HG02642 (cell line): ENCODE results near the gene RAPGEF5.
A peak's percentile ranks its signal among the peaks of the same experiment; 100 is the strongest.

Experiments
- ATAC-seq: cut with Tn5 transposase; IDR thresholded peaks from one replicate; pipeline ENCODE4 v1.9.1; 2021; ENCODE audit warnings: mild to moderate bottlenecking; ENCODE audit not compliant: unreplicated experiment, poor library complexity

The RAPGEF5 gene

DNA sequence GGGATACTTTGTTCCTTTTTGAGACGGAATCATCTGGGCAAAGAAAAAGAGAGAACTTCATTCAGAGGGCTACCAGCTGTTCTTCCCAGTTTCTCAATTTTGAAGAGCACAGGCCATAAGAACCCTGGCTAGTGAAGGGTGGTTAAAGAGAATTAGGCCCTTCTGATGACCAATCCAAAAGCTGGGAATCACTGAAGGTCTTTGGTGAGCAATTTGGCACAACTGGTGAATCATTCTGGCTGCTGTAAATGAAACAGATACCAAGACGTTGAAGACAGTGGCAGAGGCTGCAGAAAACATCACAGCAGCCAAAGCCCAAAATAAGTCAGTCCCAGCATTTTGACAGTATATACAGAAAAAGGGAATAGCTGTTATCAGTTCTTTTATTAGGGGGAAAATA is 5.1 kb downstream of the RAPGEF5 start:
- ATAC-seq = no peak

GRCh38 chr7:22351329-22351692 is 5.6 kb downstream of the RAPGEF5 start:
- peak; percentile 78 for ATAC-seq

- ATAC-seq = peak; percentile 66
These were observed 6.3 kb downstream of the RAPGEF5 start for GRCh38 chr7:22350466-22351328.

DNA sequence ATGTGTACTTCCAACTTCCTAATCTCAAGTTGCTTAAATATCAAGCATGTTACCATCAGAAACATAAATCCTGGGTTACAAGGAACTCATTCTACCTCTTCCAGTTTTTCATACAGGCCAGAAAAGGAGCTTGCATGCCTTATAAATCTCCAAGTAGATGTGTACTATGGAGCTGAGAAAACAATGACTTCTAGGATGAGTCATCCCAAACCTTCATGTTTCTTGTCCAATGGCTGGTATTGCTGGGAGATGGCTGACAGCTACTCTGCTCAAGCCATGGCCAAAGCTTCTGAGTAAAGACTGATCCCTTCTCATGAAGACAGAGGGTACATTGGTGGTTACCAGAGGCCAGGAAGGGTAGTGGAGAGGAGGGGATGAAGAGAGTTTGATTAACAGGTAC is 8.6 kb downstream of the RAPGEF5 start:
- ATAC-seq = no peak

DNA sequence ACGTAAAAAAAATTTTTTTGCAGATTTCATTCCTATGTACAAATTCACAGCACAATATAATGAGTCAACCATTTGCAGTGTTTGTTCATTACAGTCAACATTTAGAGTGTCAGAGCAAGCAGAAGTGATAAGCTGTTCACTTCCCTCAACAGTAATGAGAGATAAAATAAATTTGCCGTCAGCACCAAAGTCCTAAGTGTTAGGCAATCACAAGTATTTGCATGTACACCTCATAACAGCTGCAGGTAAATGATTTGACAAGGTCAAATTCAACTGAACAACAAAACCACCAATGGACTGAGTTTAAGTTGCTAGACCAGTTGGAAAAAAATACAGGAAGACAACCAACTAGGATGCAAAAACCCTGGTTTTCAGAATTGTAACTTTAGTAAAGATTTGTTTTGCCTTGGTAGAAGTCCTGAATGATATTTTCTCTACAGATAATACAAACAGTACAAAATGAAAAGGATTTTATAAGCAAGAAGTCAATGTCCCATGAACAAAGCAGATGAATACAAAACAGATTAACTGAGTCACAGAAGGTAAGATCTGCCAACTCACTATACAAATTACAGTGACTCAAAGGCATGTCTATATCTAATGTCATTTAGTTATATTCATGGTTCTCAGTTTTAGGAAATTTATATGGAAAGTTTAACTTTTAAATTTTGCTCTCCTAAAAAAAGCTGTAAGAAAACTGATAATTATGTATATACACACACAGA is 10.4 kb downstream of the RAPGEF5 start:
- no peak for ATAC-seq

- ATAC-seq = no peak
These were observed 12.3 kb downstream of the RAPGEF5 start for GRCh38 chr7:22344655-22345054.

- no peak for ATAC-seq
These were observed 13.3 kb downstream of the RAPGEF5 start for GRCh38 chr7:22343612-22344011.

DNA sequence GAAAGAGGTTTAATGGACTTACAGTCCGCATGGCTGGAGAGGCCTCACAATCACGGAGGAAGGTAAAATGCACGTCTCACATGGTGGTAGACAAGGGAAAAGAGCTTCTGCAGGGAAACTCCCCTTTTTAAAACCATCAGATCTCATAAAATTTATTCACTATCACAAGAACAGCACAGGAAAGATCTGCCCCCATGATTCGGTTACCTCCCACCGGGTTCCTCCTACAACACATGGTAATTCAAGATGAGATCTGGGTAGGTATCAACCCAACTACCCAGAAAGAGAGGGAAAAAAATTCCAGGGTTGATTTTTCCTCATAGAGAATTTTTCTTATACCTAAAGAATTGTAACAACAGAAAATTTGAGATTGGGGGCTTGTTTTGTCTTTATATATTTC is 13.9 kb downstream of the RAPGEF5 start:
- no peak for ATAC-seq

GRCh38 chr7:22339725-22340390 is 17.1 kb downstream of the RAPGEF5 start:
- ATAC-seq = no peak

DNA sequence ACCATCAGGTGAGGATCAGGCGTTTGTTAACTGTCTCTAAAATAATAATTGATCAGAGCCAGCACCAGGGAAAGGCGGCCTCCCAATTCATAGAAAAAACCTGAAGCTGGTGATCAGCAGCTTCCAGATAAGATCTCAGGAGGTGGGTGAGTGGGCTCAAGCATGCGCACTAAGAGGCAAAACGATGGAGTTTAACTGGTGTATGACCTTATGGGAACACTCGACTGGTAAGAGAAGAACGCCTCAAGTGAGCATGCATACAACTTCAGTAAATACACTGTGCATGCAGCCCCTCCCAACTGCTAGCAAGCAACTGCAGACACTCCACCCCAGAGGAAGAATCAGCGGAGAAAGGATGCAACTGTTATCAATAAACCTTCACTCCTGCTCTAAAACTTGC is 18.1 kb downstream of the RAPGEF5 start:
- ATAC-seq = no peak

DNA sequence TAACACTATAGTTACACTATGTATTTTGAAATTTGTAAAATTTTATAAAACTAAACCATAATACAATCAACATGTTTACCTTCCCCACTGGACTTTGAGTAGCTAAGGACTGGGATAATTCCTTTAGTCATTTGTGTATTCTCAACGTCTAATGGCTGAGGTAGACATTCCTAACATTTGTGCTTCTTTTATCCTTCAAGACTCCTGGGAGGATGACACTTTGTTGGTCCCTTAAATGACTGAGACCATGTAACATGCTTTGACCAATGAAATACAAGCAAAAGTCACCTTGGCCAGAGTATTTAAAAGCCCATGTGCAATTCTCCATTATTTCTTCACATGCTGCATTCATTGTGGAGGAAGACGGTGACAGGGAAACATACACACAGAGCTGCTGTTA is 18.5 kb downstream of the RAPGEF5 start:
- ATAC-seq = no peak

- ATAC-seq = no peak
These were observed 23.2 kb downstream of the RAPGEF5 start for GRCh38 chr7:22333680-22334141.

- no peak for ATAC-seq
These were observed 24.5 kb downstream of the RAPGEF5 start for GRCh38 chr7:22332461-22332870.

GRCh38 chr7:22331704-22332103 is 25.2 kb downstream of the RAPGEF5 start:
- ATAC-seq = no peak

DNA sequence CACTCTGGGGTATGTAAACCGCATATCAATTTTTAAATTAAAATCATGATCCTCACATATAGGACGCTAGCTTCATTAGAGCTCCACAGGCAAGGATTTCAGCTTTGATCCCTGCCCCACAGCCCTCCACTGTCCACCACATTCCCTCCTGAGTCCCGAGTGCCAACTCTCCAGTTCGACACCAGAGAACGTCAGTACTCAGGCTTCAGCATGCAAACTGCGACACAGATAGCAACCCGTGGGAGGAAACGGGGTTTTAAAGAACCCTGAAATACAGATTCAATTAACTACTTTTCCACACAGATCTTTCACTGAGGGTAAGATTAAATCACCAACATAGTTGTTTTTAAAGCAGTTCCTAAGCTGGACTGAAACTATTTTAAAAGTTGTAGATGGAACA is 26.1 kb downstream of the RAPGEF5 start:
- ATAC-seq = no peak

GRCh38 chr7:22329816-22330524 is 27.0 kb downstream of the RAPGEF5 start:
- ATAC-seq = no peak

GRCh38 chr7:22326181-22326580 is 30.8 kb downstream of the RAPGEF5 start:
- ATAC-seq = no peak

DNA sequence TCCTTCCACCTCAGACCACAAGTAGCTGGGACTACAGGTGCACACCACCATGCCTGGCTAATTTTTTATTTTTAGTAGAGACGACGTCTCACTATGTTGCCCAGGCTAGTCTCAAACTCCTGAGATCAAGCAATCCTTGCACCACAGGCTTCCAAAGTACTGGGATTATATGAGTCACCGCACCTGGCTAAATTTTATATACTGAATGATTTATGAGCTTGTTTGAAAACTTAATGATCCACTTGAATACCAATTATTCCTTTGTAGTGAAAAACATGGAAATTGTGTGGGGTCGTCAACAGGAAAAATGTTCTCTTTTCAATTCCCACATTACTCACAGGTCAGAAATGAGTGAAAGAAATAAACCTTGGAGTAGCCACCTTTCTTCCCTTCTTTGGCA is 31.3 kb downstream of the RAPGEF5 start:
- no peak for ATAC-seq

DNA sequence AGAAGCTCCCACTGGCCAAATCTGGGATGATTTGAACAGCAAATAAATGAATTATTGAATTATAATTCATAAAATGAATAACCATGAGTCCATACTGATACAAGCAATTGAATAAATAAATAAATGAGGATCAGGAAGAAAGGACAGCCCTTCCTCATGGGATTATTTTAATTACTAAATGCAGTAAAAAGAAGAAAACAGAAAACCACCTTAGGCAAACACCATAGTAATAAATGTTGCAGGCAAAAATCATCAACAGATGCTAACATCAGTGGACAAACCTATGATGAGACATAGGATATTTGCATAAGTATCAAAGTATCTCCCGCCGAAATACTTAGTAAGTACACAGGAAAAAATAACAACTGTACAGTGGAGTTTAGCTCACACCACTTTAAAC is 33.2 kb downstream of the RAPGEF5 start:
- ATAC-seq = no peak

- ATAC-seq = no peak
These were observed 36.5 kb downstream of the RAPGEF5 start for GRCh38 chr7:22320416-22320815.
